Measurements from ENCODE around the gene TAF12.
"Not testable (repeated sequence)": the region's sequence is repeated elsewhere in the genome, so short reads cannot be mapped to it uniquely, and the experiment has no call there.

Gene TAF12

GRCh38 chr1:28642056-28642846 is 616 bp downstream of the TAF12 start:
- no peak for DNase-seq

DNA sequence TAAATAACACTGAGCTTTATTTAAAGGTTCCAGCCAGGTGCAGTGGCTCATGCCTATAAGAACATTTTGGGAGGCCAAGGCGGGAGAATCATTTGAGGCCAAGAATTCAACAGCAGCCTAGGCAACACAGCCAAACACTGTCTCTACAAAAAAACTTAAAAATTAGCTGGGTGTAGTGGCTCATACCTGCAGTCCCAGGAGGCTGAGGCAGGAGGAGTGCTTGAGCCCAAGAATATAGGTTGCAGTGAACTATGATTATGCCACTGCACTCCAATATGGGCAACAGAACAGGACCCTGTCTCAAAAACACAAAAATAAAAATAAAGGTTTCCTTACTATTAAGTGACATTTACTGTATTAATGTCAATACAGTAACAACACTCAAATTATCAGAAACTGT is 2.1 kb downstream of the TAF12 start:
- peak; percentile 18 to 22 for DNase-seq

GRCh38 chr1:28632560-28632959 is 10.3 kb downstream of the TAF12 start:
- no peak for DNase-seq

DNA sequence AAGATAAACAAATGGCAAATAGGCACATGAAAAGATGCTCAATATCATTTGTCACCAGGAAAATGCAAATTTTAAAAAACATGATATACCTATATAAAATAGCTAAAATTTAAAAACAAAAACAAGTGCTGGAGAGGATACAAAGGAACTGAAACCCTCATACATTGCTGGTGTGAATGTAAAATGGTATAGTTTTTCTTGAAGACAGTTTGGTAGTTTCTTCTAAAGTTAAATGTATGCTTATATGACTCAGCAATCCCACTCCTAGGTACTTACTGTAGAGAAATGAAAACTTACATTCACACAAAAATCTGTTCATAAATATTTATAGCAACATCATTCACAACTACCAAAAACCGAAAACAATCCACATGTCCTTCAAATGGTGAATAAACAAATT is 11.2 kb downstream of the TAF12 start:
- no peak for DNase-seq

- DNase-seq, result no peak
Observed at GRCh38 chr1:28613175-28613574, 29.7 kb downstream of the TAF12 start.

DNA sequence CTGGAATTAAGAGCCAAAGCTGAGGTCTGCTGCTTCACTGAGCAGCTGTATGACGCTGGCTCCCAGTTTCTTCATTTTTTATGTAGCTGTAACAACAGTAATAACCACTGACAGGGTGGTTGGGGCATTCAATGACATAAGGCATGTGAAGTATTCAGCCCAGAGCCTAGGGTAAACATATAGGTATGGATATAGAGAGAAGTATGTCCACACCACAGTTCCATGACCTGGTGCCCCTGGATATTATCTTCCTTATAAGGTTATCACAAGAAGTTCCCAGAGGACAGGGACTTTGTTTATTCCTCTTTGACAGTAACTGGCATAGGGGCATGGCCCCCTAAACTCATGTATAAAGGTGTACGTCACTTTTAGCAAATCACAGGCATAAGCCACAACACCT is 36.1 kb downstream of the TAF12 start:
- no peak for DNase-seq

- DNase-seq, result no peak
Observed at GRCh38 chr1:28604962-28605361, 37.9 kb downstream of the TAF12 start.

DNA sequence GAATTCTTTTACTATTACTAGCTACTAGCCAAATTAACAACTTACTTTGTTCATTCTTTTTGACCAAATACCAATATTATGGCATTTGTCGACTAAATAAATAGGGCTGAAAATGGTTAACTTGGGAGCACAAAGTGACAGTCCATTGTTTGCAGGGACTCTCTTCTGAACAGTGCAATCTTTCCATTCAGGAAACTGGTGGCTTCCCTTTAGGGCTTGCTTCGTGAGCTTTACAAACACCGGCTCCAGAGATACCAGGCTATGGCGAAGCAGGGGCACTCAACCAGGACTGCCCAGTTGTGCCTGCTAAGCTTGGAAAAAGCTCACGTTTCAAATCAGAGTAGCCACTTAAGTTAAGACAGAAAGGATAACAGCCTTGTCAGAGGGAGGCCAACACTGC is 38.5 kb downstream of the TAF12 start:
- no peak for DNase-seq

- peak in 1 of 2 donors; percentile 33 for DNase-seq
Observed at GRCh38 chr1:28602536-28603439, 40.1 kb downstream of the TAF12 start.

DNA sequence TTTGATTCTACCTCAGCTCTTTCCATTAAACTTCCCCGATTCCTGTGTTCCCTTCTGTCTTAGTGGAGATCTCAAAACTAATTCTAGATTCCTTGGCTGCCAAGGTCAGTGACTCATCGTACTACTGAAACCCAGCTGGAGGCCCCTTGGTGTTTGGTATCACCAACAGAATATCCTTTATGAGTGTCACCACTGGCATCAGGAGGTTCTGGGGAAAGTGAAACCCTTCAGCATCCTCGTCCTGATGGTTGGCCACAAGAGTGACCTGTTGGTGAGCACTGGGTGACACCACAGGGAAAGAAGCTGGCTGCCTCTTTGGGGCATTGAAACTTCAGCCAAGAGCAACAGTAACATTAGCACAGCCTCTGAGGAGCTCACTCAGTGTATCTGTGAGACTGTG is 41.2 kb downstream of the TAF12 start:
- no peak for DNase-seq

GRCh38 chr1:28596276-28596675 is 46.6 kb downstream of the TAF12 start:
- DNase-seq, result not testable (repeated sequence)

- DNase-seq, result no peak
Observed at GRCh38 chr1:28595412-28596191, 47.3 kb downstream of the TAF12 start.

GRCh38 chr1:28594686-28595411 is 48.0 kb downstream of the TAF12 start:
- DNase-seq, result not testable (repeated sequence)

GRCh38 chr1:28593988-28594356 is 48.9 kb downstream of the TAF12 start:
- DNase-seq, result not testable (repeated sequence)

DNA sequence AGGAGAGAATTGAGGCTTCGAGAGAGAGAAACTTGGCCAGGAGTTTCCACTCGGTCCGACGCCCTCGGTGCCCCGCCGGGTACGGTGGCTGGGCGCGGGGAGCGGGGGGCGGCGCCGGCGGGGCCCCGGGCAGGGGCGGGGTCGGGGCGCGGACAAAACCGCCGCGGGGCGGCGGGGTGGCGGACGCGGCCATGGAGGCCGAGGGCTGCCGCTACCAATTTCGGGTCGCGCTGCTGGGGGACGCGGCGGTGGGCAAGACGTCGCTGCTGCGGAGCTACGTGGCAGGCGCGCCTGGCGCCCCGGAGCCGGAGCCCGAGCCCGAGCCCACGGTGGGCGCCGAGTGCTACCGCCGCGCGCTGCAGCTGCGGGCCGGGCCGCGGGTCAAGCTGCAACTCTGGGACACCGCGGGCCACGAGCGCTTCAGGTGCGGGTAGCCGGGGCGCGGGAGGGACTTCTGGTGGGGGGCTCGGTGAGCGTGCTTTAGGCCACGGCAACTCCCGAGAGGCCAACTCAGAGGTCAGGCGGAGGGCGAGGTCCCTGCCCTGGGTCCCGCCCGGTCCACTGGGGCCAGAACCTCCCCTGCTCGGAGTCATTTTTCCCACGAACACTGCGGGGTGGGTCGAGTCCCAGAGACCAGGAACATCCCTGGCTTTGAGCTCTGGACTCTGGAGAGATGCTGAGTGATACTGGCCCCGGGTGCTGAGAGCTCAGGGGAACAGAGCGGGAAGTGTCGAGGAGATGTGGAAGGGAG is 50.4 kb downstream of the TAF12 start:
- no peak for DNase-seq

- DNase-seq, result no peak
Observed at GRCh38 chr1:28591708-28592320, 51.1 kb downstream of the TAF12 start, which contains the start of gene RAB42. Gene RAB42, plus strand, starts transcription at chr1:28592265. Its CDS starts 247 bp downstream, at chr1:28592512.

- DNase-seq, result not testable (repeated sequence)
Observed at GRCh38 chr1:28586585-28587391, 56.1 kb downstream of the TAF12 start.

DNA sequence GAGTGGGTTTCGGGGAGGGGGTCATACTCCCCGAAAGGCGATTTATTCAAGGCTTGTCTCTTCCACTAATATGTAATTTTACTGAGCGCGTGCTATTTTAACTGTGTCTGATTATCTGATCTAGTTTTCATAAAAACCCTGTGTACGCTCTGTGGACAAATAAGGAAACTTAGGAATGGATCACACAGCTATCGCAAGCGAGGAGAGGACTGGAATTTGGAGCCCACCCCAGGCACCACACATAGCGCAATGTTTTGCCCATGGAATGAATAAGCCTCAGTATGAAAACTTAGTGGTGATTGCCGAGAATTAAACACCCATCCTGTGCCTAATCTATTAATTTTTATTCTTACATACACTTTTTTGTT is 60.6 kb downstream of the TAF12 start:
- DNase-seq, result no peak

DNA sequence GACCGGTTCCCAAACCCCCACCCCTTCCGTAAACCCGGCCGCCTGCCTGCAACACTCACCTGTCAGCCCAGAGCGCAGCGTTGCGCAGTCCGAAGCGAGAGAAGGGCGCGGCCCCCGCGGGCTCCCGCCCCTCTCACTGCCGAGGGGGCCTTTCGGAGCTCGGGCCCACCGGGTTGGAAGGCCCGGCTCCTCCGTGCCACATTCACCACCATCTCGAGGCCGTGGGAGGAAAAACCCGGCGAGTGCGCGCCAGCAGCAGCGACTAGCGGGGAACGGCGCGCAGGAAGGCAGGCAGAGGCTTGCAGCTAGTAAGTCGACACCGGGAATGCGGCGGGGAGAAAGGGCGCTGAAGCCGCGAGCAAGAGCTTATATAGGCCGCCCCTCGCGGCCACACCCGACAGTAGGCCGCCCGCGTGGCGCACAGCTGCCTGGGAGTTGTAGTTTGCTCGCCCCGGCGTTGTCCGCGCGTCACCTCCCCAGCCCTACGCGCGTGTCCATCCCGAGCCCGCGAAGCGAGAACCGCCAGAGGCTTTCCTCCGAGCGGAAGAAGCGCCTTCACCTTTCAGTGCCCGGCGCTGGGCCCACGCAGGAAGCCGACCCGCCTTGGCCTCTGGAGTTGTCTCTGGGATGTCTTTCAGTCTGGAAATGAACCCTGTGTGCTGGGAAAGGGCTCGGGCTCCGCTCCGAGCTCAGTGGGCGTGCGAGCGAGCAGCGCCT is 61.2 kb downstream of the TAF12 start:
- DNase-seq, result peak; percentile 93 to 94

Measured in activated CD4-positive, alpha-beta T cell treated with anti-CD3 and anti-CD28 coated beads for 4 hours (primary cell).